OCI-M1 (cell line): ENCODE data around the gene FYB2.
A peak's percentile ranks its signal among the peaks of the same experiment; 100 is the strongest.

Experiments used
- DNase-seq: peaks from one replicate; lab custom pipeline; 2025; lab: John Stamatoyannopoulos, UW

FYB2 gene

GRCh38 chr1:56833088-56833487 lies 13.9 kb upstream of the FYB2 start:
- peak; percentile 13 for DNase-seq

GRCh38 chr1:56831871-56832693 lies 12.9 kb upstream of the FYB2 start:
- DNase-seq = peak; percentile 85

- no peak for DNase-seq
Observed at GRCh38 chr1:56830052-56830451, 10.8 kb upstream of the FYB2 start.

- no peak for DNase-seq
Observed at GRCh38 chr1:56827711-56828110, 8.5 kb upstream of the FYB2 start.

- no peak for DNase-seq
Observed at GRCh38 chr1:56825436-56825835, 6.2 kb upstream of the FYB2 start.

GRCh38 chr1:56824938-56825337 lies 5.7 kb upstream of the FYB2 start:
- DNase-seq = no peak

- no peak for DNase-seq
Observed at GRCh38 chr1:56824271-56824670, 5.1 kb upstream of the FYB2 start.

- peak; percentile 38 for DNase-seq
Observed at GRCh38 chr1:56821462-56821797, 2.2 kb upstream of the FYB2 start.

GRCh38 chr1:56820755-56821461 lies 1.7 kb upstream of the FYB2 start:
- peak; percentile 84 for DNase-seq

- DNase-seq = no peak
Observed at GRCh38 chr1:56817716-56818463, 1.3 kb downstream of the FYB2 start.

- no peak for DNase-seq
Observed at GRCh38 chr1:56816909-56817308, 2.3 kb downstream of the FYB2 start.

GRCh38 chr1:56816264-56816663 lies 2.9 kb downstream of the FYB2 start:
- DNase-seq = no peak

- DNase-seq = no peak
Observed at GRCh38 chr1:56814205-56814604, 5.0 kb downstream of the FYB2 start.

- DNase-seq = no peak
Observed at GRCh38 chr1:56811331-56811730, 7.9 kb downstream of the FYB2 start.

- DNase-seq = no peak
Observed at GRCh38 chr1:56808410-56808809, 10.8 kb downstream of the FYB2 start.

GRCh38 chr1:56806804-56807203 lies 12.4 kb downstream of the FYB2 start:
- no peak for DNase-seq

- peak; percentile 75 for DNase-seq
Observed at GRCh38 chr1:56803561-56804156, 15.5 kb downstream of the FYB2 start.

- peak; percentile 7 for DNase-seq
Observed at GRCh38 chr1:56799605-56800400, 19.4 kb downstream of the FYB2 start.

GRCh38 chr1:56798053-56798471 lies 21.1 kb downstream of the FYB2 start:
- peak; percentile 53 for DNase-seq

GRCh38 chr1:56797065-56797685 lies 22.0 kb downstream of the FYB2 start:
- DNase-seq = no peak

GRCh38 chr1:56795870-56796269 lies 23.3 kb downstream of the FYB2 start:
- DNase-seq = no peak
